GM23338 (cell line): ENCODE measurements around the gene MAPK11. TPM values are rescaled to one million over a fixed set of nuclear protein-coding genes. Genes with fewer than 3 reads are reported as not detected.
"Not testable (repeated sequence)": the region's sequence is repeated elsewhere in the genome, so short reads cannot be mapped to it uniquely, and the experiment has no call there.

ENCODE experiments used
- ATAC-seq: fragments of 200-7000 bp; cut with Tn5 transposase; 3 replicates; pipeline ENCODE4 v1.9.1; 2020
- DNase-seq: peaks from one replicate; pipeline ENCODE4 v3.0.0-alpha.2; 2015; ENCODE audit warnings: low spot score
- H2AFZ ChIP-seq: fragments of 200-600 bp; sonication (generic); 2 replicates; pipeline ENCODE4 v1.8.0; 2016; ENCODE audit warnings: antibody characterized with exemption, mild to moderate bottlenecking, moderate library complexity
- H3F3A ChIP-seq: fragments of 200-600 bp; sonication (generic); replicated peaks from 2 replicates; pipeline ENCODE4 v1.8.0; 2017; ENCODE audit warnings: antibody characterized with exemption, mixed run types, low read depth
- H3K27ac ChIP-seq: fragments of 200-600 bp; sonication (generic); 2 replicates; pipeline ENCODE4 v1.6.1; 2016; ENCODE audit warnings: low read depth
- H3K27me3 ChIP-seq: fragments of 200-600 bp; sonication (generic); 2 replicates; pipeline ENCODE4 v1.8.0; 2016; ENCODE audit warnings: mild to moderate bottlenecking, mixed run types, moderate library complexity; ENCODE audit not compliant: insufficient read depth
- H3K36me3 ChIP-seq: fragments of 200-600 bp; sonication (generic); 2 replicates; pipeline ENCODE4 v1.8.0; 2016; ENCODE audit warnings: mild to moderate bottlenecking; ENCODE audit not compliant: insufficient read depth
- H3K4me1 ChIP-seq: fragments of 200-600 bp; sonication (generic); 2 replicates; pipeline ENCODE4 v1.8.0; 2016; ENCODE audit warnings: mild to moderate bottlenecking, moderate library complexity; ENCODE audit not compliant: insufficient read depth
- H3K4me2 ChIP-seq: fragments of 200-600 bp; sonication (generic); 2 replicates; pipeline ENCODE4 v1.7.1; 2017; ENCODE audit warnings: mixed run types
- H3K4me3 ChIP-seq: fragments of 200-600 bp; sonication (generic); 2 replicates; pipeline ENCODE4 v1.6.1; 2016; ENCODE audit warnings: mixed run types
- H3K79me2 ChIP-seq: fragments of 200-600 bp; sonication (generic); replicated peaks from 2 replicates; pipeline ENCODE4 v1.8.0; 2017; ENCODE audit warnings: mild to moderate bottlenecking; ENCODE audit not compliant: insufficient read depth
- H3K9me2 ChIP-seq: fragments of 200-600 bp; sonication (generic); 2 replicates; pipeline ENCODE4 v1.8.0; 2017; ENCODE audit not compliant: insufficient read depth
- H4K20me1 ChIP-seq: fragments of 200-600 bp; sonication (generic); replicated peaks from 2 replicates; pipeline ENCODE4 v1.8.0; 2017; ENCODE audit warnings: mild to moderate bottlenecking; ENCODE audit not compliant: insufficient read depth
- H3K27ac Mint-ChIP-seq: 2 replicates; pipeline ENCODE4 v1.8.0; 2020; ENCODE audit warnings: inconsistent platforms, mild to moderate bottlenecking, moderate library complexity, mixed read lengths
- H3K27me3 Mint-ChIP-seq: 3 replicates; pipeline ENCODE4 v1.8.0; 2022; ENCODE audit warnings: low read depth, mild to moderate bottlenecking, moderate library complexity, mixed read lengths, inconsistent platforms; ENCODE audit not compliant: insufficient read depth, poor library complexity
- H3K36me3 Mint-ChIP-seq: 3 replicates; pipeline ENCODE4 v1.8.0; 2021; ENCODE audit warnings: low read depth, mild to moderate bottlenecking, inconsistent platforms, moderate library complexity, mixed read lengths
- H3K4me1 Mint-ChIP-seq: 3 replicates; pipeline ENCODE4 v1.8.0; 2020; ENCODE audit warnings: mild to moderate bottlenecking, inconsistent platforms, mixed read lengths
- H3K4me3 Mint-ChIP-seq: 3 replicates; pipeline ENCODE4 v1.8.0; 2021; ENCODE audit warnings: moderate library complexity, mild to moderate bottlenecking, inconsistent platforms, mixed read lengths
- H3K9me3 Mint-ChIP-seq: 3 replicates; pipeline ENCODE4 v1.8.0; 2020; ENCODE audit warnings: moderate library complexity, mild to moderate bottlenecking, inconsistent platforms, mixed read lengths
- EZH2 ChIP-seq: fragments of 200-600 bp; sonication (generic); IDR thresholded peaks from one replicate; pipeline ENCODE4 v1.8.0; 2017; ENCODE audit warnings: antibody characterized with exemption, mild to moderate bottlenecking, low read depth; ENCODE audit not compliant: unreplicated experiment
- polyA plus RNA-seq: library from polyadenylated mRNA; unstranded; fragments of >200 nt; fragmentation: Nextera tagmentation; extraction: Ambion mirVana; gene quantifications from 2 replicates; pipeline ENCODE4 v1.2.1, GENCODE V29; 2016
- total RNA-seq: library from RNA; depleted of rRNA; stranded (reverse); fragments of >200 nt; shearing (Covaris generic); gene quantifications from 2 replicates; pipeline ENCODE4 v1.2.3, GENCODE V29; 2014
- TF ChIP-seq, protein P1 (sequence below), 2 experiments: fragments of 200-600 bp in 1 of 2; sonication (generic) in 1 of 2; conservative IDR thresholded peaks; 2 replicates each; pipeline versions ENCODE4 v1.5.1 to v1.6.1; 2016 to 2017; ENCODE audit warnings: antibody characterized with exemption in 2 of 2, low read depth in 2 of 2, mild to moderate bottlenecking in 2 of 2, moderate library complexity in 1 of 2

Gene MAPK11
- total and polyA plus RNA-seq, 2 experiments from 2014 or later = 0.34 to 1.9 TPM

DNA sequence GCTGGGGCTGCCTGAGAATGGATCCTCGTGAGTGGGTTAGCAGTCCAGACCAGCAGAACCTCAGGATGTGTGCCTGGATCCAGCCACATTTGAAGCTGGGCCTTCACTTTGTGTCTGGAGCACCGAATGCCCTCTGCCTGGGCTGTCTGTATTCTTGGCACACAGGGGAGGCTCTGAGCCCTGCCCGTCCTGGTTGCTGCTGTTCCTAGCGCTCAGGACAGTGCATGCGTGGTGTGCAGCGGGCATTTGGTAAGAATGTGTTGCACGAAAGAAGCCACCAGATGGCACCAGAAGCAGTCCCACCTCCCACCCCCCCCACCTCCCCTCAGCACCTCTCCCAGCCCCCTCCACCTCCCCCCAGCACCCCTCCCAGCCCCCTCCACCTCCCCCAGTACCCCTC lies 4.1 kb upstream of the MAPK11 start:
- H3K27ac ChIP-seq = no peak overlapping the region
- no peak overlapping the region for H3K4me2 ChIP-seq
- no peak overlapping the region for H3K4me3 ChIP-seq
- no peaks in the 10 kb centered on the region; the same call in 1 of the 2 replicates for H4K20me1 ChIP-seq
- 0 out of 2 replicates have a peak, but pooled peaks cover 8% of the 10 kb centered on the region for H3K36me3 ChIP-seq
- no peaks in the 10 kb centered on the region for H3K79me2 ChIP-seq
- no peaks in the 10 kb centered on the region for H3K9me2 ChIP-seq
- H3F3A ChIP-seq = peaks cover 8% of the 10 kb centered on the region; the same call in 1 of the 2 replicates
- H3K27me3 ChIP-seq = peaks cover 27% of the 10 kb centered on the region
- Mint-ChIP-seq H3K9me3 (peaks cover 18% of the 10 kb centered on the region), H3K36me3 (peaks cover 51% of the 10 kb centered on the region), H3K27ac (no peak overlapping the region), H3K4me1 (peaks cover 2% of the 10 kb centered on the region; the same call in 1 of the 3 replicates), H3K27me3 (peaks cover 23% of the 10 kb centered on the region), H3K4me3 (no peak overlapping the region)
- DNase-seq (peak; percentile 60), ATAC-seq (no peak)
- H2AFZ ChIP-seq = no peak overlapping the region
- no peak for TF ChIP-seq EZH2
- TF ChIP-seq, protein P1, sequence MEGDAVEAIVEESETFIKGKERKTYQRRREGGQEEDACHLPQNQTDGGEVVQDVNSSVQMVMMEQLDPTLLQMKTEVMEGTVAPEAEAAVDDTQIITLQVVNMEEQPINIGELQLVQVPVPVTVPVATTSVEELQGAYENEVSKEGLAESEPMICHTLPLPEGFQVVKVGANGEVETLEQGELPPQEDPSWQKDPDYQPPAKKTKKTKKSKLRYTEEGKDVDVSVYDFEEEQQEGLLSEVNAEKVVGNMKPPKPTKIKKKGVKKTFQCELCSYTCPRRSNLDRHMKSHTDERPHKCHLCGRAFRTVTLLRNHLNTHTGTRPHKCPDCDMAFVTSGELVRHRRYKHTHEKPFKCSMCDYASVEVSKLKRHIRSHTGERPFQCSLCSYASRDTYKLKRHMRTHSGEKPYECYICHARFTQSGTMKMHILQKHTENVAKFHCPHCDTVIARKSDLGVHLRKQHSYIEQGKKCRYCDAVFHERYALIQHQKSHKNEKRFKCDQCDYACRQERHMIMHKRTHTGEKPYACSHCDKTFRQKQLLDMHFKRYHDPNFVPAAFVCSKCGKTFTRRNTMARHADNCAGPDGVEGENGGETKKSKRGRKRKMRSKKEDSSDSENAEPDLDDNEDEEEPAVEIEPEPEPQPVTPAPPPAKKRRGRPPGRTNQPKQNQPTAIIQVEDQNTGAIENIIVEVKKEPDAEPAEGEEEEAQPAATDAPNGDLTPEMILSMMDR (conservative IDR thresholded peaks at IDR 0.05; ENCODE audit: low read depth in 2 of 2) = peak in 1 of 2 experiments; percentile 45; a peak in 2 of 4 replicates
- peaks cover 4% of the 10 kb centered on the region; the same call in 1 of the 2 replicates for H3K4me1 ChIP-seq

DNA sequence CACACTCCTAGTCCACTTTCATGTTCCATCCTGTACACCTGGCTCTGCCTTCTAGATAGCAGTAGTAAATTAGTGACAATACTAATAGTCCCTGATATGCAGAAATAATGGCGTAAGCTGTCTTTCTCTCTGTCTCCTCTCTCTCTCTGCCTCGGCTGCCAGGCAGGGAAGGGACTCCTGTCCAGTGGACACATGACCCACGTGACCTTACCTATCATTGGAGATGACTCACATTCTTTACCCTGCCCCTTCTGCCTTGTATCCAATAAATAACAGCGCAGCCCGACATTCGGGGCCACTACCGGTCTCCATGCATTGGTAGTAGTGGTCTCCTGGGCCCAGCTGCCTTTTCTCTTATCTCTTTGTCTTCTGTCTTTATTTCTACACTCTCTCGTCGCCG lies 3.6 kb upstream of the MAPK11 start:
- not testable (repeated sequence) for H3K27ac Mint-ChIP-seq, H4K20me1 ChIP-seq, H3K4me3 ChIP-seq, H3K27ac ChIP-seq, H3K36me3 ChIP-seq, H3K79me2 ChIP-seq, H3K4me3 Mint-ChIP-seq, H3K4me1 ChIP-seq, ATAC-seq, H3K4me1 Mint-ChIP-seq, H3K4me2 ChIP-seq, H2AFZ ChIP-seq, H3K9me2 ChIP-seq, H3F3A ChIP-seq, DNase-seq
- Mint-ChIP-seq H3K36me3 (peaks cover 46% of the 10 kb centered on the region), H3K9me3 (peaks cover 18% of the 10 kb centered on the region), H3K27me3 (peaks cover 28% of the 10 kb centered on the region)
- H3K27me3 ChIP-seq = peaks cover 32% of the 10 kb centered on the region

DNA sequence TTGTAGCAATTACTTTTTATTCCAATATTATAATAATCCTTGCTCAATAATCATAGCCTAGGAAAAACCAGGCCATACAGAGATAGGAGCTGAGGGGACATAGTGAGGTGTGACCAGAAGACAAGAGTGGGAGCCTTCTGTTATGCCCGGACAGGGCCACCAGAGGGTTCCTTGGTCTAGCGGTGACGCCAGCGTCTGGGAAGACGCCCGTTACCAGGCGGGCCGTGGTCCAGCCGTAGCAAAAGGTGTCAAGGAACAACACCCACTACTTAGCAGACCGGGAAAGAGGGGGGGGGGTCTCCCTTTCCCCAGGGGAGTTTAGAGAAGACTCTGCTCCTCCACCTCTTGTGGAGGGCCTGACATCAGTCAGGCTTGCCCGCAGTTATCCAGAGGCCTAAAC lies 3.2 kb upstream of the MAPK11 start:
- H3K36me3 Mint-ChIP-seq = peaks cover 42% of the 10 kb centered on the region

More for the DNA sequence above, 3.2 kb upstream of the MAPK11 start:
- peaks cover 37% of the 10 kb centered on the region for H3K27me3 ChIP-seq
- not testable (repeated sequence) for H3K79me2 ChIP-seq, H3K4me2 ChIP-seq, H3K27ac Mint-ChIP-seq, DNase-seq, ATAC-seq, H3K4me1 ChIP-seq, H3F3A ChIP-seq, H4K20me1 ChIP-seq, H3K36me3 ChIP-seq, H3K27ac ChIP-seq, H2AFZ ChIP-seq, H3K4me3 ChIP-seq, H3K4me1 Mint-ChIP-seq, H3K4me3 Mint-ChIP-seq, H3K9me2 ChIP-seq
- H3K9me3 Mint-ChIP-seq = peaks cover 18% of the 10 kb centered on the region
- peaks cover 32% of the 10 kb centered on the region for H3K27me3 Mint-ChIP-seq
